Measurements from ENCODE around the gene DPY19L1.

DNA sequence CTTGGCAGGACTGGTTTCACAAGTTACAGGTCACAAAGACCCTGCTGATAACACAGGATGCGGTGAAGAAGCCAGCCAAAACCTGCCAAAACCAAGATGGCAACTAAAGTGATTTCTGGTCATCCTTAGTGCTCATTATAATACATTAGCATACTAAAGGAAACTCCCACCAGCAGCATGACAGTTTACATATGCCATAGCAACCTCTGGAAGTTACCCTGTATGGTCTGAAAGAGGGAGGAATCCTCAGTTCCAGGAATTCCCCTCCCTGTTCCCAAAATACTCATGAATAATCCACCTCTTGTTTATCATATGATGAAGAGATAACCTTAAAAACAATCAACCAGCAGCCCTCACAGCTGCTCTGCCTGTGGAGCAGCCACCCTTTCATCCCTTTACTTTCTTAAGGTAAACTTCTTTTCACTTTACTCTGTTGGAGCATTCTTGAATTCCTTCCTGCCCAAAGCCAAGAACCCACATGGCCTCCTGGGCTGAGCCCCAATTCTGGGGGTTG lies 21.9 kb downstream of the DPY19L1 start:
- TF ChIP-seq, protein P1, sequence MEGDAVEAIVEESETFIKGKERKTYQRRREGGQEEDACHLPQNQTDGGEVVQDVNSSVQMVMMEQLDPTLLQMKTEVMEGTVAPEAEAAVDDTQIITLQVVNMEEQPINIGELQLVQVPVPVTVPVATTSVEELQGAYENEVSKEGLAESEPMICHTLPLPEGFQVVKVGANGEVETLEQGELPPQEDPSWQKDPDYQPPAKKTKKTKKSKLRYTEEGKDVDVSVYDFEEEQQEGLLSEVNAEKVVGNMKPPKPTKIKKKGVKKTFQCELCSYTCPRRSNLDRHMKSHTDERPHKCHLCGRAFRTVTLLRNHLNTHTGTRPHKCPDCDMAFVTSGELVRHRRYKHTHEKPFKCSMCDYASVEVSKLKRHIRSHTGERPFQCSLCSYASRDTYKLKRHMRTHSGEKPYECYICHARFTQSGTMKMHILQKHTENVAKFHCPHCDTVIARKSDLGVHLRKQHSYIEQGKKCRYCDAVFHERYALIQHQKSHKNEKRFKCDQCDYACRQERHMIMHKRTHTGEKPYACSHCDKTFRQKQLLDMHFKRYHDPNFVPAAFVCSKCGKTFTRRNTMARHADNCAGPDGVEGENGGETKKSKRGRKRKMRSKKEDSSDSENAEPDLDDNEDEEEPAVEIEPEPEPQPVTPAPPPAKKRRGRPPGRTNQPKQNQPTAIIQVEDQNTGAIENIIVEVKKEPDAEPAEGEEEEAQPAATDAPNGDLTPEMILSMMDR (IDR thresholded peaks at IDR 0.05 in 2 of 3, conservative IDR thresholded peaks at IDR 0.05 in 1 of 3; ENCODE audit: borderline replicate concordance in 1 of 3, insufficient read depth in 1 of 3, low read depth in 2 of 3, low read length in 2 of 3) = no peak
- no peak for TF ChIP-seq EZH2 (IDR thresholded peaks at IDR 0.05)

Measured in HCT116 (cell line).